Lower lobe of right lung (tissue), 2 donors: ENCODE data around the gene CCDC141. TPM values are rescaled to one million over a fixed set of nuclear protein-coding genes. Genes with fewer than 3 reads are reported as not detected.

Source experiments
- ATAC-seq, 2 donors: fragments of 200-7000 bp; cut with Tn5 transposase; one replicate each; pipeline ENCODE4 v1.9.1; 2020 to 2022; ENCODE audit warnings: mild to moderate bottlenecking in 2 of 2, moderate library complexity in 2 of 2
- DNase-seq: peaks from one replicate; pipeline ENCODE4 v3.0.0-alpha.2; 2020
- H3K27ac ChIP-seq: fragments of 200-600 bp; one replicate; pipeline ENCODE4 v1.8.0; 2022
- H3K27me3 ChIP-seq: fragments of 200-600 bp; one replicate; pipeline ENCODE4 v1.8.0; 2022; ENCODE audit warnings: low read depth
- H3K36me3 ChIP-seq: fragments of 200-600 bp; one replicate; pipeline ENCODE4 v1.8.0; 2022; ENCODE audit warnings: mild to moderate bottlenecking
- H3K4me1 ChIP-seq: fragments of 200-600 bp; one replicate; pipeline ENCODE4 v1.8.0; 2022
- H3K4me3 ChIP-seq: fragments of 200-600 bp; one replicate; pipeline ENCODE4 v1.8.0; 2022; ENCODE audit warnings: mild to moderate bottlenecking
- H3K9me3 ChIP-seq: fragments of 200-600 bp; one replicate; pipeline ENCODE4 v1.8.0; 2022
- CTCF ChIP-seq: fragments of 200-600 bp; IDR thresholded peaks from one replicate; pipeline ENCODE4 v1.8.0; 2022; ENCODE audit warnings: antibody characterized with exemption, mild to moderate bottlenecking
- intact Hi-C: fragments of 100-400 bp; cut with DNase I; formaldehyde crosslinking; loops from one replicate; pipeline ENCODE4 v1.11.0; 2022
- total RNA-seq: library from RNA; stranded (reverse); fragmentation: NEBNext Ultra II Directional; extraction: Animal tissue kit (Norgen Biotek cat#: 25700); gene quantifications from one replicate; pipeline ENCODE4 v1.2.1, GENCODE V29; 2021
- donor health status: DM: no; HTN: yes; CAD: no; lungs with severe emphysema.

The CCDC141 gene
- total RNA-seq, 1 donor from 2014 or later = 40.5 TPM

- TF ChIP-seq CTCF = no peak
- DNase-seq (no peak), ATAC-seq (no peak)
- intact Hi-C loops = no loop called here
- no peaks in the 10 kb centered on the region for H3K9me3 ChIP-seq
- H3K36me3 ChIP-seq = no peaks in the 10 kb centered on the region
- H3K4me3 ChIP-seq = no peak overlapping the region
- H3K27ac ChIP-seq = no peak overlapping the region
- no peaks in the 10 kb centered on the region for H3K4me1 ChIP-seq
- no peaks in the 10 kb centered on the region for H3K27me3 ChIP-seq
Observed at GRCh38 chr2:178946494-178946893, 103.4 kb downstream of the CCDC141 start.

- ATAC-seq (no peak), DNase-seq (no peak)
- Histone ChIP-seq H3K36me3 (no peaks in the 10 kb centered on the region), H3K4me1 (no peaks in the 10 kb centered on the region), H3K27ac (no peak overlapping the region), H3K27me3 (no peaks in the 10 kb centered on the region), H3K9me3 (no peaks in the 10 kb centered on the region), H3K4me3 (no peak overlapping the region)
- no peak for TF ChIP-seq CTCF
- intact Hi-C loops = no loop called here
Observed at GRCh38 chr2:178943745-178944144, 106.2 kb downstream of the CCDC141 start.

GRCh38 chr2:178934571-178934970 lies 115.4 kb downstream of the CCDC141 start:
- DNase-seq (no peak), ATAC-seq (no peak)
- H3K36me3 ChIP-seq = no peaks in the 10 kb centered on the region
- H3K4me1 ChIP-seq = no peaks in the 10 kb centered on the region
- intact Hi-C loops = no loop called here
- H3K9me3 ChIP-seq = peaks cover 4% of the 10 kb centered on the region
- H3K27ac ChIP-seq = no peak overlapping the region
- H3K27me3 ChIP-seq = no peaks in the 10 kb centered on the region
- H3K4me3 ChIP-seq = no peak overlapping the region
- TF ChIP-seq CTCF = no peak

- ATAC-seq (no peak), DNase-seq (no peak)
- intact Hi-C loops = no loop called here
- Histone ChIP-seq H3K9me3 (peaks cover 4% of the 10 kb centered on the region), H3K27me3 (no peaks in the 10 kb centered on the region), H3K27ac (no peak overlapping the region), H3K4me1 (no peaks in the 10 kb centered on the region), H3K4me3 (no peak overlapping the region), H3K36me3 (no peaks in the 10 kb centered on the region)
- no peak for TF ChIP-seq CTCF
Observed at GRCh38 chr2:178933493-178933892, 116.4 kb downstream of the CCDC141 start.

- Histone ChIP-seq H3K27me3 (no peaks in the 10 kb centered on the region), H3K36me3 (no peaks in the 10 kb centered on the region), H3K27ac (no peak overlapping the region), H3K9me3 (no peaks in the 10 kb centered on the region), H3K4me3 (no peak overlapping the region), H3K4me1 (no peaks in the 10 kb centered on the region)
- intact Hi-C loops = no loop called here
- no peak for ATAC-seq
- TF ChIP-seq CTCF = no peak
- no peak for DNase-seq
Observed at GRCh38 chr2:178928077-178928476, 121.9 kb downstream of the CCDC141 start.

GRCh38 chr2:178927173-178927572 lies 122.8 kb downstream of the CCDC141 start:
- Histone ChIP-seq H3K27me3 (no peaks in the 10 kb centered on the region), H3K4me1 (no peaks in the 10 kb centered on the region), H3K9me3 (no peaks in the 10 kb centered on the region), H3K27ac (no peak overlapping the region), H3K4me3 (no peak overlapping the region), H3K36me3 (no peaks in the 10 kb centered on the region)
- intact Hi-C loops = no loop called here
- no peak for TF ChIP-seq CTCF
- no peak for ATAC-seq
- no peak for DNase-seq
